Peyer's patch (tissue), 4 donors: ENCODE results near the gene DHX16.

Experiments
- CTCF ChIP-seq, 6 experiments: fragments of 450-650 bp in 4 of 6; fragments of 200-600 bp in 2 of 6; sonication (generic) in 1 of 6; IDR thresholded peaks; one replicate each; pipeline ENCODE4 v1.5.1; 2017 to 2019; ENCODE audit warnings: antibody characterized with exemption in 6 of 6, mild to moderate bottlenecking in 3 of 6, moderate library complexity in 1 of 6
- POLR2A ChIP-seq, 2 donors: fragments of 450-650 bp; IDR thresholded peaks; one replicate each; pipeline ENCODE4 v1.5.1; 2017; ENCODE audit warnings: antibody characterized with exemption in 2 of 2, mild to moderate bottlenecking in 2 of 2, moderate library complexity in 2 of 2

GRCh38 chr6:30656513-30656912 is 16.3 kb downstream of the DHX16 start:
- TF ChIP-seq CTCF (IDR thresholded peaks at IDR 0.05) (no peak), POLR2A (IDR thresholded peaks at IDR 0.05) (no peak)
